B cell (primary cell): ENCODE measurements around the gene CROCC. TPM values are rescaled to one million over a fixed set of nuclear protein-coding genes. Genes with fewer than 3 reads are reported as not detected.
"Not testable (repeated sequence)": the region's sequence is repeated elsewhere in the genome, so short reads cannot be mapped to it uniquely, and the experiment has no call there.

Experiments used
- ATAC-seq: fragments of 200-7000 bp; cut with Tn5 transposase; one replicate; pipeline ENCODE4 v1.10.0; 2021; ENCODE audit warnings: low read depth, mild to moderate bottlenecking, moderate number of reproducible peaks, moderate library complexity
- CTCF ChIA-PET: fragments of 350-600 bp; sonication (Branson Sonifier 250); formaldehyde crosslinking; loops from one replicate; lab custom pipeline; 2021; ENCODE audit warnings: antibody characterized with exemption, inconsistent platforms; lab: Charles Lee
- POLR2A ChIA-PET: fragments of 350-600 bp; sonication (Branson Sonifier 250); formaldehyde crosslinking; loops from one replicate; lab custom pipeline; 2021; ENCODE audit warnings: antibody characterized with exemption; lab: Charles Lee
- DNase-seq: peaks from one replicate; pipeline ENCODE4 v3.0.0; 2013
- H2AFZ ChIP-seq: 2 replicates; pipeline ENCODE4 v1.6.1; 2012; ENCODE audit warnings: mild to moderate bottlenecking, low read depth, low read length; ENCODE audit not compliant: insufficient read depth, poor library complexity, severe bottlenecking
- H3K27ac ChIP-seq, 2 donors: 1 replicate in 1 of 2; 2 replicates in 1 of 2; pipeline ENCODE4 v1.5.1; 2012 to 2013; ENCODE audit warnings: low read length in 2 of 2, mild to moderate bottlenecking in 2 of 2, moderate library complexity in 1 of 2
- H3K27me3 ChIP-seq, 4 experiments: fragments of 200-600 bp in 1 of 4; sonication (generic) in 1 of 4; replicated peaks in 1 of 4; 1 replicate in 2 of 4; 2 replicates in 2 of 4; pipeline versions ENCODE4 v1.6.1 to v1.7.0; 2013 to 2016; ENCODE audit warnings: low read length in 3 of 4, mild to moderate bottlenecking in 2 of 4, mixed read lengths in 1 of 4, moderate library complexity in 1 of 4; ENCODE audit not compliant: insufficient read depth in 4 of 4, control insufficient read depth in 3 of 4; ENCODE audit errors: control extremely low read depth in 1 of 4
- H3K36me3 ChIP-seq, 2 experiments: replicated peaks in 1 of 2; 1 replicate in 1 of 2; 2 replicates in 1 of 2; pipeline versions ENCODE4 v1.6.1 to v1.7.1; 2013; ENCODE audit warnings: low read length in 1 of 2; ENCODE audit not compliant: insufficient read depth in 2 of 2, control insufficient read depth in 1 of 2; ENCODE audit errors: control extremely low read depth in 1 of 2, extremely low read depth in 1 of 2
- H3K4me1 ChIP-seq, 2 donors: fragments of 200-600 bp in 1 of 2; sonication (generic) in 1 of 2; 1 replicate in 1 of 2; 2 replicates in 1 of 2; pipeline versions ENCODE4 v1.5.1 to v1.6.1; 2013 to 2017; ENCODE audit warnings: low read length in 2 of 2; ENCODE audit not compliant: control insufficient read depth in 2 of 2, insufficient read depth in 2 of 2
- H3K4me2 ChIP-seq: replicated peaks from 2 replicates; pipeline ENCODE3; 2012; ENCODE audit warnings: mild to moderate bottlenecking, low read depth, low read length; ENCODE audit not compliant: poor library complexity, severe bottlenecking
- H3K4me3 ChIP-seq, 5 experiments: fragments of 200-600 bp in 1 of 5; sonication (generic) in 1 of 5; 1 replicate in 3 of 5; 2 replicates in 2 of 5; pipeline versions ENCODE4 v1.5.1 to v1.7.0; 2011 to 2016; ENCODE audit warnings: low read length in 4 of 5, mild to moderate bottlenecking in 4 of 5, low read depth in 2 of 5, control low read depth in 1 of 5, moderate library complexity in 1 of 5; ENCODE audit not compliant: insufficient read depth in 1 of 5; ENCODE audit errors: control extremely low read depth in 1 of 5, extremely low read depth in 1 of 5
- H3K79me2 ChIP-seq: fragments of 200-600 bp; sonication (generic); one replicate; pipeline ENCODE4 v1.6.0; 2016; ENCODE audit warnings: low read length; ENCODE audit not compliant: control insufficient read depth, insufficient read depth
- H3K9ac ChIP-seq: fragments of 200-600 bp; sonication (generic); 2 replicates; pipeline ENCODE4 v1.6.1; 2017; ENCODE audit warnings: mild to moderate bottlenecking, low read length, moderate library complexity
- H3K9me3 ChIP-seq, 3 donors: one replicate each; pipeline versions ENCODE4 v1.6.1 to v1.7.1; 2013; ENCODE audit warnings: low read length in 2 of 3; ENCODE audit not compliant: control insufficient read depth in 2 of 3, insufficient read depth in 1 of 3; ENCODE audit errors: control extremely low read depth in 1 of 3
- H4K20me1 ChIP-seq: 2 replicates; pipeline ENCODE4 v1.6.0; 2012; ENCODE audit warnings: mild to moderate bottlenecking, low read length; ENCODE audit not compliant: insufficient read depth, control insufficient read depth, poor library complexity, severe bottlenecking
- H3K27ac Mint-ChIP-seq: one replicate; pipeline ENCODE4 v1.8.0; 2021; ENCODE audit warnings: mixed read lengths
- H3K27me3 Mint-ChIP-seq: one replicate; pipeline ENCODE4 v1.8.0; 2021; ENCODE audit warnings: mixed read lengths
- H3K4me1 Mint-ChIP-seq: one replicate; pipeline ENCODE4 v1.8.0; 2021; ENCODE audit warnings: mixed read lengths
- H3K4me3 Mint-ChIP-seq: one replicate; pipeline ENCODE4 v1.8.0; 2021; ENCODE audit warnings: mixed read lengths
- H3K9me3 Mint-ChIP-seq: one replicate; pipeline ENCODE4 v1.8.0; 2022; ENCODE audit warnings: mixed read lengths; ENCODE audit not compliant: insufficient read depth
- CTCF ChIP-seq: fragments of 200-600 bp; IDR thresholded peaks from one replicate; pipeline ENCODE4 v1.8.0; 2022; ENCODE audit warnings: antibody characterized with exemption, mild to moderate bottlenecking
- EZH2 ChIP-seq: IDR thresholded peaks from 2 replicates; pipeline ENCODE4 v1.6.1; 2012; ENCODE audit warnings: borderline replicate concordance, low read depth, mild to moderate bottlenecking, moderate library complexity, low read length; ENCODE audit not compliant: insufficient read depth, poor library complexity, severe bottlenecking
- WGBS: methylation state at CpG from one replicate; pipeline ENCODE4 v1.1.5; 2013; ENCODE audit warnings: missing lambda C conversion rate; ENCODE audit not compliant: insufficient coverage; 5-methylcytosine and 5-hydroxymethylcytosine counted together
- intact Hi-C: fragments of 100-400 bp; cut with micrococcal nuclease; formaldehyde crosslinking; loops from one replicate; pipeline ENCODE4 v1.10.0; 2022
- polyA plus RNA-seq: library from polyadenylated mRNA; depleted of rRNA; stranded (reverse); fragments of >200 nt; gene quantifications from 2 replicates; pipeline ENCODE4 v1.2.3, GENCODE V29; 2012
- total RNA-seq, 2 donors: library from RNA; stranded (reverse); fragments of 120-200 nt in 1 of 2; gene quantifications; 1 replicate in 1 of 2; 2 replicates in 1 of 2; pipeline versions ENCODE4 v1.2.3 to v1.2.4, GENCODE V29; 2013 to 2022

The CROCC gene
- total and polyA plus RNA-seq, 2 donors (not counting 1 experiment from before 2014, with no cell fraction given): 66.2 to 120 TPM

- Histone ChIP-seq H3K4me3 (no peak overlapping the region), H3K36me3 (peaks cover 0 to 3% of the 10 kb centered on the region in 2 experiments), H3K9ac (no peak overlapping the region), H3K79me2 (no peaks in the 10 kb centered on the region), H3K27ac (no peak overlapping the region), H3K4me2 (no peak overlapping the region), H3K9me3 (no peaks in the 10 kb centered on the region), H2AFZ (no peak overlapping the region), H3K27me3 (no peaks in the 10 kb centered on the region), H3K4me1 (peaks cover 0 to 3% of the 10 kb centered on the region in 2 donors), H4K20me1 (no peaks in the 10 kb centered on the region)
- intact Hi-C loops: no loop called here
- Mint-ChIP-seq H3K4me3 (no peak overlapping the region), H3K4me1 (peaks cover 4% of the 10 kb centered on the region), H3K27me3 (no peaks in the 10 kb centered on the region), H3K27ac (no peak overlapping the region), H3K9me3 (no peaks in the 10 kb centered on the region)
- 97% methylated on average over 19 of the region's 19 CpGs for WGBS
- ATAC-seq (no peak), DNase-seq (no peak)
- TF ChIP-seq EZH2 (no peak), CTCF (no peak)
- CTCF ChIA-PET: interaction anchor here (1.8 to 7.7 kb wide), 2 partner anchors 100 to 326 kb away, joined by 5 to 73 read pairs; no protein-coding TSS in a partner anchor
- POLR2A ChIA-PET: interaction anchor here (0.5 kb wide), 1 partner anchor 49 kb away, joined by 6 read pairs; no protein-coding TSS in a partner anchor
Measured at GRCh38 chr1:16946646-16947045, 24.9 kb downstream of the CROCC start.

- H3K4me1 Mint-ChIP-seq, H3K27ac ChIP-seq, ATAC-seq, H3K4me1 ChIP-seq, H3K27me3 Mint-ChIP-seq, H3K4me3 Mint-ChIP-seq, H3K27me3 ChIP-seq, DNase-seq, H3K9me3 Mint-ChIP-seq, H3K9me3 ChIP-seq, H4K20me1 ChIP-seq, H2AFZ ChIP-seq, H3K9ac ChIP-seq, intact Hi-C loops, H3K79me2 ChIP-seq, POLR2A ChIA-PET, H3K4me3 ChIP-seq, H3K36me3 ChIP-seq, H3K27ac Mint-ChIP-seq, H3K4me2 ChIP-seq: not testable (repeated sequence)
- 82% methylated on average over 26 of the region's 26 CpGs for WGBS
- CTCF ChIA-PET: interaction anchor here (7.7 kb wide), 1 partner anchor 99 kb away, joined by 73 read pairs; no protein-coding TSS in a partner anchor
Measured at GRCh38 chr1:16948282-16948891, 26.7 kb downstream of the CROCC start.

GRCh38 chr1:16949026-16949425, 27.3 kb downstream of the CROCC start:
- H3K4me1 Mint-ChIP-seq, H3K9me3 Mint-ChIP-seq, H3K4me2 ChIP-seq, H3K79me2 ChIP-seq, ATAC-seq, H3K27ac ChIP-seq, POLR2A ChIA-PET, H2AFZ ChIP-seq, H3K4me1 ChIP-seq, H3K27me3 ChIP-seq, H3K27me3 Mint-ChIP-seq, DNase-seq, H3K9ac ChIP-seq, H3K4me3 ChIP-seq, H3K36me3 ChIP-seq, H4K20me1 ChIP-seq, intact Hi-C loops, H3K27ac Mint-ChIP-seq, H3K9me3 ChIP-seq, H3K4me3 Mint-ChIP-seq: not testable (repeated sequence)
- 96% methylated on average over 6 of the region's 7 CpGs for WGBS
- CTCF ChIA-PET: interaction anchor here (4.0 to 7.7 kb wide), 2 partner anchors 11 to 98 kb away, joined by 29 to 73 read pairs; no protein-coding TSS in a partner anchor
